ENCODE results near the gene DNAH10.

The DNAH10 gene

DNA sequence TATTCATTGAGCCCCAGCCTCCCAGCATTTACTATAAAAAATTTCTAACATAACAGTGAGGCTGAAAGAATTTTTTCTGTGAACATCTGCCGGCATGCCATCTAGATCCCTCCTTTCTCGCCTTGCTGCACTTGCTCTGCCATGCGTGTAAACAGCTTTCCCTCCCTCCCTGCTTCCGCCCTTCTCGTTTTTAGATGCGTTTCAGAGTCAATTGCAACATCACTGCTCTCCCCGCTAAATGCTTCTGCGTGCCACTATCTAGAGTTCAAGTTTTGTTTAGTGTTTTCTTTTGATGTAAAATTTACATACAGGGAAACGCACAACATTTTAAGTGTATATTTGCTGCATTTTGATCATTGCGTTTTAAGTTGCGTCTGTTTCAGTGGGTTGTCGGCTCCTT is 126.9 kb downstream of the DNAH10 start:
- no peak for DNase-seq (ENCODE audit: low read depth)

- no peak for DNase-seq (ENCODE audit: low read depth)
Measured at GRCh38 chr12:123889848-123890535, 127.9 kb downstream of the DNAH10 start.

DNA sequence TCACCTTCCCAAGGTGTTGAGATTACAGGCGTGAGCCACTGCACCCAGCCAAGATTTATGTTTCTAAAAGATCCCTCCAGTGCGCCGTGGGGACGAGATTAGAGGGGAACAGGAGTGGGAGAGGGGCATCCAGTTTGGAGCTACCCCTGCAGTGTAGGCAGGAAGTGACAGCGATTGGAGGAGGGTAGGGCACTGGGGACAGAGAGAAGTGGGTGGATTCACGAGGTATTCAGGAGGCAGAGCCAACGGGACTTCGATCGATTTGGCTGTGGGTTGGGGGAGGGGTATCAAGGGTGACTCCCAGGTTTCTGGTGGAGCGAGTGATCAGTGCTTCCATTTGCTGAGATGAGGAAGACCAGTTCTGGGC is 128.4 kb downstream of the DNAH10 start:
- DNase-seq (ENCODE audit: low read depth), result no peak

- no peak for DNase-seq (ENCODE audit: low read depth)
Measured at GRCh38 chr12:123891011-123891410, 128.9 kb downstream of the DNAH10 start.

DNA sequence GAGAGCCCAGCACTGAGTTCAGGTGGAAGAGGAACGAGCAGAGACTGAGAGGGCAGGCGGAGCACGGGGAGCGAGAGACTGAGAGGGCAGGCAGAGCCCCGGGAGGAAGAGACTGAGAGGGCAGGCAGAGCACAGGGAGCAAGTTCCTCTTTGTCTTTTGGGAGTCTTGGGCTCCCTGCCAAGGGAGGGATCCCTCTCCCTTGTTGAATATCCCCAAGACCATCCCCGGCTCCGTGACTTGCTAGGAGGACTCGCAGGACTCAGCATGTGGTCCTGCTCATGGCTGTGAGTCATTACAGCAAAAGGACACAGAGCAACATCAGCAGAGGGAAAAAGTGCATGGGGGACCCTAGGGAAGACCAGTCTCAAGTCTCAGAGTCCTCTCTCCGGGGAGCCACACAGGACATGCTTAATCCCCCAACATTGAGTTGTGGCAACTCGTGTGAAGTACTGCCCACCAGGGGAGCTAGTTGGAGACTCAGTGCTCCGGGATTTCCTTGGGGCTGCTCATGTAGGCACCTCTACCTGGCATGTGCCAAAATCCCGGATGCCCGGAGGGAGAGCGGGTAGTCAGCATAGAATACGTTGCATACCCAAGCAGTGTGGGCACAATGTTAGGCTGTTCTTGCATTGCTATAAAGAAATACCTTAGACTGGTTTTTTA is 129.5 kb downstream of the DNAH10 start:
- DNase-seq (ENCODE audit: low read depth), result no peak

- DNase-seq (ENCODE audit: low read depth), result no peak
Measured at GRCh38 chr12:123892180-123892559, 130.1 kb downstream of the DNAH10 start.

DNA sequence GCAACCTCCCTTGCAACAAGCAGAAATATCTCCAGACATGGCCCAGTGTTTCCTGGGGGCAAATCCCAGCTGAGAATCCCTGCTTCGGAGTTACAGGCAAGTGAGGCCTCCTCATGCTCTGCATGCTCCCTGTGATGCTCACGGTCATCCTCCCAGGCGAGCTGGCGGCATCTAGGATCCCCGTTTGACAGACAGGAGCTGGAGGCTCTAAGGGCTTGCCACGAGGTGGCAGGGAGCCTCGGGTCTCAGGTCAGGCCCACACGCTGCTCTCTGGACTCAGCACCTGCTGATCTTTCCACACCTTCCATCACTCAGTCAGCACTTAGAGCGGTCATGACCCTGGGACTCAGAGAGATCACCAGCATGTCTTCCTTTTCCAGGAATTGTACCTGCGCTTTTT is 130.8 kb downstream of the DNAH10 start:
- DNase-seq (ENCODE audit: low read depth), result no peak

- DNase-seq (ENCODE audit: low read depth), result no peak
Measured at GRCh38 chr12:123893276-123893675, 131.2 kb downstream of the DNAH10 start.

DNA sequence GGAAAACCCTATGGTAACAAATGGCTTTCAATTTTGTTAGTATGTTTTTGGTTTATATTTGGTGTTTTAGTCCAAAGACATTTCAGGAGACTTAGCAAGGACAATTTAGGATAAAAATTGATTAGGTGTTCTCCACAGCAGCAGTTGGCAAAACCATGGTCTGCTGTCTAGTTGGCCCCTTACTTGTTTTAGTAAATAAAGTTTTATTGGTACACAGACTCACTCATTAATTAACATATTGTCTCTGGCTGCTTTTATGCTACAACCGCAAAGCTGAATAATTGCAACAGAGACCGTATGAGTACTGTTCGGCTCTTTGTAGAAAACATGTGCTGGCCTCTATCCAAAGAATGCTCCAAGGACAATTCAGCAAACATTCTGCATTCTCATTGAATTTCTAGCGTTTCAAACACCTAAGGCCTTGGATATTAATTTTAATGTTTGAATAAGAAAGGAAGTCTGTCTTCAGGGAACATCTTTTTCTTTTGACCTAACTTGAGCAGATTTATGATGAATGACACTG is 132.8 kb downstream of the DNAH10 start:
- DNase-seq (ENCODE audit: low read depth), result no peak

GRCh38 chr12:123895451-123895850 is 133.3 kb downstream of the DNAH10 start:
- no peak for DNase-seq (ENCODE audit: low read depth)

DNA sequence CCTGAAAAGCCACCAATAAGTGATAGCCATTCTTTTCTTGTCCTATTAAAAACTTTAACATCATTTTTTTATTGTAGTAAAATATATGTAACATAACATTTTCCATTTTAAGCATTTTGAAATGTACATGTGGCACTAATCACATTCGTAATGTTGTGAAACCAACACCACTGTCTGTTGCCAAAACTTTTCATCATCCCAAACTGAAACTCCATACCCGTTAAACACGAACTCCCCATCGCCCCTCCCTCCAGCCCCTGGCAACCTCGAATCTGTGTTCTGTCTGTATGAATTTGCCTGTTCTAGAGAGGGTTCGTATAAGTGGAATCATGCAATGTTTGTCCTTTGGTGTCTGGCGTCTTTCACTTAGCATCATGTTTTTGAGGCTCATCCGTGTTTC is 134.7 kb downstream of the DNAH10 start:
- DNase-seq (ENCODE audit: low read depth), result no peak

DNA sequence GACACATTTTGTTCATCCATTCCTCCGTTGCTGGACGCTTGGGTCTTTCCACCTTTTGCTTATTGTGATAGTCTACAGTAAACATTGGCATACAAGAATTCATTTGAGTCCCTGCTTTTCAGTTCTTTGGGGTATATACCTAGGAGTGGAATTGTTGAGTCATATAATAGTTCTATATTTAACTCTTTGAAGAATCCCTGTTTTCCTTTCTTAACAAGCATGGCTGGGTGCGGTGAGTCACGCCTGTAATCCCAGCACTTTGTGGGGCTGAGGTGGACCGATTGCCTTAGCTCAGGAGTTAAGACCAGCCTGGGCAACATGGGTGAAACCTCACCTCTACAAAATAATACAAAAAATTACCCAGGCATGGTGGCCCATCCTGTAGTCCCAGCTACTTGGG is 135.1 kb downstream of the DNAH10 start:
- no peak for DNase-seq (ENCODE audit: low read depth)

DNA sequence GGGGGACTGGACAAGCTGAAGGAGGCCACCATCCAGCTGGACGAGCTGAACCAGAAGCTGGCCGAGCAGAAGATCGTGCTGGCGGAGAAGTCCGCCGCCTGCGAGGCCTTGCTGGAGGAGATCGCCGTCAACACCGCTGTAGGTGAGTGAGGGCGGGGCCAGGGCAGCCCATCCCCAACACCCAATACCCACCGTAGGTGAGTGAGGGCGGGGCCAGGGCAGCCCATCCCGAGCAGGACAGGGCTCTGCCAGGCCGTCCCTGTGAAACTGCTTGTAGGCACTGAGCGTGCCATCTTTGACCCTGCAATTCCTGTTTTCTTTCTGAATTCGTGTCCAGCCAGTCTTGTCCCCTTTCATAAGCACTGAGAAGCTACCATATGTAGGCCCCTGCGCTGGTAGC is 136.6 kb downstream of the DNAH10 start:
- DNase-seq (ENCODE audit: low read depth), result no peak

DNA sequence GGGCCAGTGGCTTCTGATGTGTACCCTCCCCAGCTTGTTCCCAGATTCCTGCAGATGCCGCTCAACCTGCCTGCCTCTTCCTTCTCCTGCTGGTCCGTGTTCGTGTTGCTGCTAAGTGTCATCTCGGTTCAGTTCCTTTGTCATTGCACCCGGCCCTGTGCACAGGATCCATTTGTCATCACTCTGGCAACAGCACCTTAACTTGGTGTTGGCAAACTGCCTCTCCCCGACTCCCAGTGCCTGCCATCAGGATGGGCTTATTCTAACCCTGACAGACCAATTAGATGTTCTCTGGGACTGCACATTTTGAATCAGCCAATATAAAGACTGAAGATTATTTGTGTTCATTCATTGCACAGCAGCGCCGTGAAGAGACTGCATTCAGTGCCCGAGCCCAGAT is 137.3 kb downstream of the DNAH10 start:
- DNase-seq (ENCODE audit: low read depth), result no peak

DNA sequence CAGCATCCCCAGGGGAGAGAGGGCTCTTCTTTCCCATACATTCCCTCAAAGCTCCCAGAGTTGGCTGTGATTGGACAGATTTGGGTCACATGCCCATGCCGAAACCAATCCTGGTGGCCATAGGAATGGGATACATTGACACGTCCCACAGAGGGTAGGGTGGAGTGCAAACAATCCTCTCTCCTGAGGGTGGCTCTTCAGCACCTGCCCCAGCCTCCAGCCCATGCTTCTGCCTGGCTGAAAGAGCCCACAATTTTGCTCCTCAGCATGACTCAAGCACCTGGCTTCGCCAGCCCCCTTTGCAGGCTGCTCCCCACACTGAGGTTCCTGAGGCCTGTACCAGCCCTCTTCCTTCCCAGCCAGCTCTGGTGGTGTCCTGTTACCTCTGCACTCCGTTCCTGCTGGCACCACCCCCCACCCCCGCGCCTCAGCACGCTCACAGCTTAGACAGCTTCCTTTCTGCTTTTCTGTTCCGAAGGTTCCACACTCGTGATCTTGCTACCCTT is 138.8 kb downstream of the DNAH10 start:
- DNase-seq (ENCODE audit: low read depth), result no peak

DNA sequence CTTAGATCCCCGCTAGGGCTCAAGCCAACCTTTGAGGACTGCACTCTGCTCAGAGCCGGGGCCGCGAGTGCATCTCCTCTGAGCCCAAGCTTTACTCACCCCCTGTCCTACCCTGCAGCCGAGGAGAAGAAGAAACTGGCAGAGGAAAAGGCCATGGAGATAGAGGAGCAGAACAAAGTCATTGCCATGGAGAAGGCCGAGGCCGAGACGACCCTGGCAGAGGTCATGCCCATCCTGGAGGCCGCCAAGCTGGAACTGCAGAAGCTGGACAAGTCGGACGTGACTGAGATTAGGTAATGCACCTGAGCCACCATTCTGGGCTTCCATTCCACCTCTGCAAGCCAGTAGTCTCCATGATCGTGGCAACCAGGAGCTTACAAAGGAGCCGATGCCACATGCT is 140.7 kb downstream of the DNAH10 start:
- DNase-seq (ENCODE audit: low read depth), result no peak

GRCh38 chr12:123903301-123904065 is 141.4 kb downstream of the DNAH10 start:
- no peak for DNase-seq (ENCODE audit: low read depth)

GRCh38 chr12:123905319-123905925 is 143.3 kb downstream of the DNAH10 start:
- peak; percentile 61 for DNase-seq (ENCODE audit: low read depth)

- no peak for DNase-seq (ENCODE audit: low read depth)
Measured at GRCh38 chr12:123906711-123907420, 144.8 kb downstream of the DNAH10 start.

DNA sequence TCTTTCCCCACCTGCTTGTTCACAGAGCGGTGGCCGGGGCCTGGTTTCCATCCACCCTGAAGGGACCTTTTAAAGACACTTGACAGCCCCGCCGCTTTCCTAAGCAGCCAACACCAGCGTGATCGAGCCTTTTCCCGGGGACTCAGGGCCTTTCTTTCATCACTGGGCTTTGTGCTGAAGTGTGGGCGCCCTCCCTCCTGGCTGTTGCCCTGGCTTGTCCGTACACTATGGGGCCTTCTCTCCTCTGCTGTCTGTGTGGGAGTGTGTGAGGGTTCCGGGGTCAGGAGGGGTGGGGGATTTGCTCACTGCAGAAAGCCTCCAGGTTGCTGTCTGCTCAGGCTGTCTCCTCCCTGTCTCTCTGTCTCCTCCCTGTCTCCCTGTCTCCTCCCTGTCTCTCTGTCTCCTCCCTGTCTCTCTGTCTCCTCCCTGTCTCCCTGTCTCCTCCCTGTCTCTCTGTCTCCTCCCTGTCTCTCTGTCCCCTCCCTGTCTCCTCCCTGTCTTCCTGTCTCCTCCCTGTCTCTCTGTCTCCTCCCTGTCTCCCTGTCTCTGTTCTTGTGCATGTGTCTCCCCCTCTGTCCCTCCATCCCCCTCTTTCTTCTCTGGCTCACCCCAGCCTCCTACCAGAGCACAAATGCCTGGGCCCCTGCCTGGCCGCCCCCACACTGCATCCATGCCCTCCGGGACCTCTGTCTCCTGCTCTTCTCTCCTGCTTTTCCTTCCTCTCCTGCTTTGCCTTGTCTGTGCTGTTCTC is 145.8 kb downstream of the DNAH10 start:
- DNase-seq (ENCODE audit: low read depth), result no peak

All from stimulated activated CD8-positive, alpha-beta memory T cell treated with anti-CD3 and anti-CD28 coated beads, Interleukin-12 subunit alpha, Interleukin-12 subunit beta, amount 100 ng/mL, for 1 hour (primary cell).